Activated CD8-positive, alpha-beta T cell treated with anti-CD3 and anti-CD28 coated beads for 36 hours (primary cell): Measurements from ENCODE around the gene DECR2. TPM values are rescaled to one million over a fixed set of nuclear protein-coding genes. Genes with fewer than 3 reads are reported as not detected.
"Not testable (repeated sequence)": the region's sequence is repeated elsewhere in the genome, so short reads cannot be mapped to it uniquely, and the experiment has no call there.

ENCODE experiments used
- ATAC-seq: fragments of 200-7000 bp; cut with Tn5 transposase; one replicate; pipeline ENCODE4 v1.10.0; 2021; ENCODE audit warnings: mild to moderate bottlenecking, moderate library complexity
- CTCF ChIA-PET: fragments of 350-600 bp; sonication (Branson Sonifier 250); formaldehyde crosslinking; loops from one replicate; lab custom pipeline; 2021; ENCODE audit warnings: antibody characterized with exemption; lab: Charles Lee
- POLR2A ChIA-PET: fragments of 350-600 bp; sonication (Branson Sonifier 250); formaldehyde crosslinking; loops from one replicate; lab custom pipeline; 2021; ENCODE audit warnings: antibody characterized with exemption; lab: Charles Lee
- DNase-seq: peaks from one replicate; pipeline ENCODE4 v3.0.0-alpha.2; 2020
- H3K27ac Mint-ChIP-seq: one replicate; pipeline ENCODE4 v1.8.0; 2021; ENCODE audit warnings: mild to moderate bottlenecking, mixed read lengths
- H3K27me3 Mint-ChIP-seq: one replicate; pipeline ENCODE4 v1.8.0; 2021; ENCODE audit warnings: mixed read lengths
- H3K36me3 Mint-ChIP-seq: one replicate; pipeline ENCODE4 v1.8.0; 2021; ENCODE audit warnings: low read depth, mixed read lengths
- H3K4me1 Mint-ChIP-seq: one replicate; pipeline ENCODE4 v1.8.0; 2021; ENCODE audit warnings: low read depth, mixed read lengths
- H3K4me3 Mint-ChIP-seq: one replicate; pipeline ENCODE4 v1.8.0; 2021; ENCODE audit warnings: mild to moderate bottlenecking, moderate library complexity, mixed read lengths
- H3K9me3 Mint-ChIP-seq: one replicate; pipeline ENCODE4 v1.8.0; 2021; ENCODE audit warnings: mixed read lengths
- CTCF ChIP-seq: fragments of 200-600 bp; IDR thresholded peaks from one replicate; pipeline ENCODE4 v1.8.0; 2022; ENCODE audit warnings: antibody characterized with exemption, mild to moderate bottlenecking
- intact Hi-C: fragments of 100-400 bp; cut with micrococcal nuclease; formaldehyde crosslinking; loops from one replicate; pipeline ENCODE4 v1.10.0; 2022
- total RNA-seq, 2 experiments: library from RNA; stranded (reverse); gene quantifications; one replicate each; pipeline ENCODE4 v1.2.3, GENCODE V29; 2021

Gene DECR2
- total RNA-seq, 2 experiments from 2014 or later, result 9.7 to 10.0 TPM

- ATAC-seq, intact Hi-C loops, H3K27ac Mint-ChIP-seq, H3K27me3 Mint-ChIP-seq, H3K4me3 Mint-ChIP-seq, DNase-seq, H3K9me3 Mint-ChIP-seq, H3K4me1 Mint-ChIP-seq, H3K36me3 Mint-ChIP-seq: not testable (repeated sequence)
- ChIA-PET POLR2A (interaction anchor here (0.9 kb wide), 1 partner anchor 134 kb away, joined by 5 read pairs; no protein-coding TSS in a partner anchor), CTCF (interaction anchor here (0.7 to 2.4 kb wide), 24 partner anchors 8 to 297 kb away, joined by 3 to 20 read pairs (median 4); partner anchors contain the start of genes FAM234A, LUC7L and MRPL28)
- TF ChIP-seq CTCF, result peak; percentile 3
Observed at GRCh38 chr16:362702-362999, 39.0 kb upstream of the DECR2 start.

GRCh38 chr16:363110-363765 lies 38.4 kb upstream of the DECR2 start:
- ATAC-seq (no peak), DNase-seq (no peak)
- ChIA-PET CTCF (interaction anchor here (0.8 to 2.4 kb wide), 10 partner anchors 13 to 297 kb away, joined by 3 to 20 read pairs (median 6); partner anchors contain the start of gene LUC7L), POLR2A (interaction anchor here (0.9 kb wide), 1 partner anchor 135 kb away, joined by 5 read pairs; no protein-coding TSS in a partner anchor)
- no peak overlapping the region for H3K4me3 Mint-ChIP-seq
- peaks cover 4% of the 10 kb centered on the region for H3K36me3 Mint-ChIP-seq
- H3K9me3 Mint-ChIP-seq, result no peaks in the 10 kb centered on the region
- H3K4me1 Mint-ChIP-seq, result peaks cover 6% of the 10 kb centered on the region
- no peak for TF ChIP-seq CTCF
- no peak overlapping the region for H3K27ac Mint-ChIP-seq
- intact Hi-C loops, result no loop called here
- no peaks in the 10 kb centered on the region for H3K27me3 Mint-ChIP-seq

GRCh38 chr16:363766-364490 lies 37.8 kb upstream of the DECR2 start:
- ATAC-seq, result no peak
- Mint-ChIP-seq H3K4me1 (peaks cover 6% of the 10 kb centered on the region), H3K27me3 (no peaks in the 10 kb centered on the region), H3K36me3 (peaks cover 5% of the 10 kb centered on the region), H3K4me3 (no peak overlapping the region), H3K27ac (no peak overlapping the region), H3K9me3 (no peaks in the 10 kb centered on the region)
- ChIA-PET CTCF (interaction anchor here (2.2 to 2.4 kb wide), 2 partner anchors 257 to 298 kb away, joined by 9 to 20 read pairs; no protein-coding TSS in a partner anchor), POLR2A (no interaction called here)
- intact Hi-C loops, result no loop called here
- no peak for DNase-seq
- no peak for TF ChIP-seq CTCF

- no peak for TF ChIP-seq CTCF
- ATAC-seq, result no peak
- H3K36me3 Mint-ChIP-seq, result peaks cover 13% of the 10 kb centered on the region
Observed at GRCh38 chr16:364595-365491, 36.8 kb upstream of the DECR2 start.

More at GRCh38 chr16:364595-365491, 36.8 kb upstream of the DECR2 start:
- H3K9me3 Mint-ChIP-seq, result no peaks in the 10 kb centered on the region
- no peak overlapping the region for H3K27ac Mint-ChIP-seq
- H3K4me3 Mint-ChIP-seq, result no peak overlapping the region
- ChIA-PET POLR2A (interaction anchor here (0.7 to 1.0 kb wide), 2 partner anchors 10 to 137 kb away, joined by 3 read pairs; no protein-coding TSS in a partner anchor), CTCF (interaction anchor here (1.2 kb wide), 1 partner anchor 249 kb away, joined by 3 read pairs; no protein-coding TSS in a partner anchor)
- intact Hi-C loops, result no loop called here
- H3K27me3 Mint-ChIP-seq, result no peaks in the 10 kb centered on the region
- H3K4me1 Mint-ChIP-seq, result peaks cover 10% of the 10 kb centered on the region
- no peak for DNase-seq
